Measurements from ENCODE around the gene INF2. TPM values are rescaled to one million over a fixed set of nuclear protein-coding genes. Genes with fewer than 3 reads are reported as not detected.
"Not testable (repeated sequence)": the region's sequence is repeated elsewhere in the genome, so short reads cannot be mapped to it uniquely, and the experiment has no call there.

Gene INF2
- polyA plus RNA-seq (ENCODE audit: insufficient read depth in 1 of 5, insufficient read length in 5 of 5, low replicate concordance in 1 of 5): 10 to 100 TPM; 35.6 to 73.2 (median 52.3) TPM
- long read RNA-seq, donor 1, full-length matches to known transcripts: 3 of 29 reads
- long read RNA-seq, donor 1, partial matches to known transcripts: 26 of 29 reads
- long read RNA-seq, donor 1, other reads (novel, unspliced or antisense): 0 of 29 reads
- long read RNA-seq, donor 2, partial matches to known transcripts: 0 of 2 reads
- long read RNA-seq, donor 2, other reads (novel, unspliced or antisense): 0 of 2 reads
- long read RNA-seq, donor 3, partial matches to known transcripts: 5 of 6 reads
- long read RNA-seq, donor 3, other reads (novel, unspliced or antisense): 0 of 6 reads
- long read RNA-seq, donor 4, full-length matches to known transcripts: 4 of 18 reads
- long read RNA-seq, donor 4, partial matches to known transcripts: 14 of 18 reads
- long read RNA-seq, donor 4, other reads (novel, unspliced or antisense): 0 of 18 reads
- long read RNA-seq, donor 5, partial matches to known transcripts: 8 of 11 reads
- long read RNA-seq, donor 5, other reads (novel, unspliced or antisense): 0 of 11 reads
- long read RNA-seq, donor 6, full-length matches to known transcripts: 3 of 36 reads
- long read RNA-seq, donor 6, partial matches to known transcripts: 33 of 36 reads
- long read RNA-seq, donor 6, other reads (novel, unspliced or antisense): 0 of 36 reads
- long read RNA-seq, donor 7, transcript INF2-204 (5 exons, 1,689 nt): major isoform, 5 of 30 reads
- long read RNA-seq, donor 7, partial matches to known transcripts: 25 of 30 reads
- long read RNA-seq, donor 7, other reads (novel, unspliced or antisense): 0 of 30 reads
- long read RNA-seq, donor 8, partial matches to known transcripts: 0 of 2 reads
- long read RNA-seq, donor 8, other reads (novel, unspliced or antisense): 0 of 2 reads

- DNase-seq: peak in 1 of 2 donors; percentile 60
Measured at GRCh38 chr14:104689109-104689880, at the start of gene INF2. Gene INF2, plus strand, starts transcription at chr14:104689618. Its CDS starts 11,748 bp downstream, at chr14:104701366.

- DNase-seq: peak; percentile 51 to 53
Measured at GRCh38 chr14:104639885-104640548, 49.4 kb upstream of the INF2 start.

- no peak for DNase-seq
Measured at GRCh38 chr14:104640681-104641080, 48.7 kb upstream of the INF2 start.

GRCh38 chr14:104641753-104642539, 47.5 kb upstream of the INF2 start:
- DNase-seq: no peak

GRCh38 chr14:104642540-104642868, 46.9 kb upstream of the INF2 start:
- DNase-seq: no peak

DNA sequence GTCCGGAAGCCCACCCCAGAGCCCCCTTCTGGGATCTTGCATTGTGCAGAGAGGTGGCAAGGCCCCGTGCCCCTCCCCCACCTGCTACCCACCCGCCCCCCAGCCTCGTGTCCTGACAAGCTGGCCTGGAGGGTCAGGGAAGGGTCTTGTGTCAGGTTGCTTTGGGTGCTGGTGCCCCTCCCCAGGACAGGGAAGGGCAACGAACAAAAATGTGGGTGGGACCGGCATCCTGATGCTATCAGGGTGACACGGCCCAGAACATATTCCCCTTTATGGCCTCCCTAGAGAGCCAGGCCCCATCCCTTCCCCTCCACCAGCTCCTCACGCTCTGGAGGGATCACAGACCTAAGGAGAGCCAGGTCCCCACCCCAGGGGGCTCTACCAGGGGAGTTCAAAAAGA, 46.1 kb upstream of the INF2 start:
- DNase-seq: no peak

DNA sequence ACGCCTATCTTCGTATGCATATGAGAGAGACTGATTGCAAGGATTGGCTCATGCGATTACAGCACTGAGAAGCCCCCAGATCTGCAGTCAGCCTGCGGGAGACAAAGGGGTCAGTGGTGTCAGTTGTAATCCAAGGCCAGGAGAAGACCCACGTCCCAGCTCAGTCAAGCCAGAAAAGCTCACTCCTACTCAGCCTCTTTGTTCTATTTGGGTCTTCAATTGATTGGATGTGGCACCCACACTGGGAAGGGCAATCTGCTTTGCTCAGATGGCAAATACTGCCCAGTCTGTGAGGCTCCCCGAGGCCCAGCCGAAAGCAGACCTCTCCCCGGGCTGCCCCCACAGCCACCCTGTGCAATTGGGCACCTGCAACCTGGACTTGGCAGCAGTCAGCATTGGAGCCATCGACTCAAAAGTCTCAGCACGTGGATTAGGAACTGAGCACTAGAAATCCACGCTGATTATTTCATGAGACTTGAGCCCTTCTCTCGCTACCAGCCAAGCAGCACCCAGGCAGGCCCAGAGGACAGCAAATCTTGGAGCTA, 45.3 kb upstream of the INF2 start:
- DNase-seq: no peak

- DNase-seq: no peak
Measured at GRCh38 chr14:104644656-104645378, 44.6 kb upstream of the INF2 start.

- no peak for DNase-seq
Measured at GRCh38 chr14:104647467-104648043, 41.9 kb upstream of the INF2 start.

DNA sequence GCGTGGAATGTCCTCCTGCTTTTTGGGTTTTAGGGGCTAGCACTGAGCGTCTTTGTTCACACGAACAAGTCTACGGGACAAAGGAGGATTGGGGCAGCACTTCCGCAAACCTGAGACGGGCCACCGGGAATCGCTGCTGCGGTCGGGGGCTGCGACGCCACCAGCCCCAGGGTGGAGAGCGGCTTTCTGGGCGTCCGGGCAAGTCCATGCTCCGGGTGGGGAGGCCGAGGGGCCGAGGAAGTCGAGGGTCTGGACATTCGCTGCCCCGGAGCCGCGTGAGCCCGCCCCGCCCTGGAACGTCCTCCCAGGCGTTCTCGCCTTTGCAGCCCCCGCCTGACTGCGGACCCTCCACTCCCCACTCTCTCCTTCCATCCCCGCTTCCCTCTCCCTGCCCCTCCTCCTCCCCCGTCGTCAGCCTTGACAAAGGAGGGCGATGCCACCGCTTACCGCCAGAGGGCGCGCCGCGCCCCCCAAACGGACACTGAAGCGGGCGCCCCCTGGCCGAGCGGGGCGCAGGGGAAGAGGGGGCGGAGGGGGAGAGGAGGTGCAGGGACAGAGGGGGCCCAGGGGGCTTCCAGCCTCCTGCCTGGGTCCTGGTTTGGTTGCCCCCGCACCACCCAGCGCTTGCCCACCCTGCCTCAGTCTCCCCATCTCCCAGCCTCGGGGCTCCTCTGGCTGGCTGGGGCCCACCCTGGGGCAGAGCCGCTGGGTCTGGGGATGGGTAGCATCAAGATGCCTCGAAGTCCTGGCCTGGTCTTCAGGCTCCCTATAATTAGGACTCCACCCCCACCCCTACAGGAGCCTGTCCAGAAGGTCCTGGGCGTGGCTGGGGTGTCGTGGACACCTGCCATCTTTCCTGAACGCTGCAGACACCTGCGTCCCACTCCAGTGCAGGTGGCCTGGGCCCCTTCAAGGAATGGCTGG, 39.1 kb upstream of the INF2 start:
- DNase-seq: peak; percentile 66 to 68

DNA sequence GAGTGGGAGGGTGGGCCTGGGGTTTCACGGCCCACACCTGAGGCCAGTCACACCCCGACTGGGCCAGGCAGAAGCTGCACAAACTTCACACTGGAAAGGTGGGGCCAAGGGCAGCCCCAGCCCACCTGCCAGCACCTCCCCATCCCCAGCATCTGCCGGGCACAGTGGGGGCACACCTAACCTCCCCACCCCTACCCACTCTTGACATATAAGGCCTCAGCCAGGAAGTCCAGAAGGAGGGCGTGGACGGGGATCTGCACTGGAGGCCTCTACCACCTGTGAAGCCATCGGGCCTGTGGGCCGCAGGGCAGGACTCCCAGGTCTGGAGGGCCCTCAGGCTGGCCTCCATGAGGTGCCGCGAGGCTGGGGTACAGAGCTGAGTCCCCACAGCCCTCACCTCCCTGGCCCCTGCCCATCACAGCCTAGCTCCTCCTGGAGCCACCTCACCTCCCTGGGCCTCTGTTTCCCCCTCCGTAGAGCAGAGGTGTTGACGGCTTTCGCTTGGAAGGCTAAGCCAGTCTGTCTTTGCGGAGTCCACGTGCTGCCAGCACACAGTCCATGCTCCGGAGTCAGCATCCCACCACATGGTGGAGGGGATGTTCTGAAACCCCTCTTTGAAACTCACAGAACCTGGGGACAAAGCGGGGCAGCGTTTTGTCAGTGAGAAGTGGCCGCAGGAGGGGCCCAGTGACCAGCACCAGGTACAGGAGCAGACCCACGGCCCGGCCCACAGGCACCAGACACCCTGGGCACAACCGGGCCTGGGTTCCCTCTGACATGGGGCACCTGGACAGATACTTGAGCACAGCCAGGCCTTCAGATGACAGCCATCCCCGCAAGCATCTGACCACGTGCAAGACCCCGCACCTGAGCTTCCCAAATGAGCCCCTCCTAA, 38.2 kb upstream of the INF2 start:
- no peak for DNase-seq

GRCh38 chr14:104651876-104652260, 37.5 kb upstream of the INF2 start:
- no peak for DNase-seq

GRCh38 chr14:104652386-104652785, 37.0 kb upstream of the INF2 start:
- DNase-seq: no peak

DNA sequence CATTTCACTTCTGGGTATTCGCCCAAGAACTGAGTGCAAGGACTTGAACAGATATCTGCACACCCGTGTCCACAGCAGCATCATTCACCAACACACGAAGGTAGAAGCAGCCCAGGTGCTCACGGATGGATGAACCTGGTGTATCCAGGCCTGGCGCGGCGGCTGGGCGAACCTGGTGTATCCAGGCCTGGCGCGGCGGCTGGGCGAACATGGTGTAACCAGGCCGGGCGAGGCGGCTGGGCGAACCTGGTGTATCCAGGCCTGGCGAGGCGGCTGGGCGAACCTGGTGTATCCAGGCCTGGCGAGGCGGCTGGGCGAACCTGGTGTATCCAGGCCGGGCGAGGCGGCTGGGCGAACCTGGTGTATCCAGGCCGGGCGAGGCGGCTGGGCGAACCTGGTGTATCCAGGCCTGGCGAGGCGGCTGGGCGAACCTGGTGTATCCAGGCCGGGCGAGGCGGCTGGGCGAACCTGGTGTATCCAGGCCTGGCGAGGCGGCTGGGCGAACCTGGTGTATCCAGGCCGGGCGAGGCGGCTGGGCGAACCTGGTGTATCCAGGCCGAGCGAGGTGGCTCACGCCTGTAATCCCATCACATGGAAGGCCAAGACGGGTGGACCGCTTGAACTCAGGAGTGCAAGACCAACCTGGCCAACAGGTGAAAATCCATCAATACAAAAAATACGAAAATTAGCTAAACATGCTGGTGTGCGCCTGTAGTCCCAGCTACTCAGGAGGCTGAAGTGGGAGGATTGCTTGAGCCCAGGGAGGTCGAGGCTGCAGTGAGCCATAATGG, 36.1 kb upstream of the INF2 start:
- DNase-seq: not testable (repeated sequence)

DNA sequence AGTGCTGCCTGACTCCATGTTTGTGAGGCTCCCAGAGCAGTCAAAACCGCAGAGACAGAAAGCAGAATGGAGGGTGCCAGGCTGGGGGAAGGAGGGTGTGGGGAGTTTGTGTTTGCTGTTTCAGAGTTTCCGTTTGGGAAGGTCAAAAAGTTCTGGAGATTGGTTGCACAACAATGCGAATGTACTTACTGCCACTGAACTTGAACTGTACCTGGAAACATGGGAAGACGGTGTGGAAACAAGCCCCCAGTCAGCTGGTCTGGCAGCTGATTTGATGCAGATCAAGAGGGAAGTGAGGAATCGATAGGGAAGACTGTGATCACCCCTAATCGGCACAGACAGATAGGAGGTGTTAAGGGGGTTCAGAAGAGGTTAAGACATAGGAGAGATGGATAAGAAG, 35.3 kb upstream of the INF2 start:
- DNase-seq: no peak

All from right lung (tissue), 10 donors.